H1 (cell line): Measurements from ENCODE around the gene PKP1. TPM values are rescaled to one million over a fixed set of nuclear protein-coding genes. Genes with fewer than 3 reads are reported as not detected.

ENCODE experiments used
- CTCF ChIA-PET: fragments of 300-600 bp; sonication (Branson Sonifier 250); formaldehyde crosslinking; loops from one replicate; lab custom pipeline; 2021; ENCODE audit not compliant: partially characterized antibody; lab: Charles Lee
- POLR2A ChIA-PET: fragments of 300-600 bp; sonication (Branson Sonifier 250); formaldehyde crosslinking; loops from one replicate; lab custom pipeline; 2021; ENCODE audit warnings: inconsistent platforms; ENCODE audit not compliant: partially characterized antibody; lab: Charles Lee
- DNase-seq, 2 experiments: peaks; one replicate each; pipeline versions ENCODE4 v3.0.0 to v3.0.0-alpha.2; 2010 to 2022; ENCODE audit warnings: low spot score in 2 of 2, low read depth in 1 of 2, mixed read lengths in 1 of 2
- FAIRE-seq: peaks from 2 replicates; lab custom pipeline; 2011; peaks lifted over from hg19 to GRCh38; lab: Jason Lieb, UNC
- H2AFZ ChIP-seq: 2 replicates; pipeline ENCODE4 v1.8.1; 2012; ENCODE audit warnings: low read length, inconsistent platforms
- H2AK5ac ChIP-seq: 2 replicates; pipeline ENCODE4 v1.6.1; 2013; ENCODE audit warnings: low read depth, low read length
- H2BK120ac ChIP-seq: replicated peaks from 2 replicates; pipeline ENCODE3; 2013; ENCODE audit warnings: low read depth, low read length, inconsistent platforms
- H2BK12ac ChIP-seq: 2 replicates; pipeline ENCODE4 v1.6.1; 2013; ENCODE audit warnings: low read depth, low read length
- H2BK15ac ChIP-seq: 2 replicates; pipeline ENCODE4 v1.6.1; 2013; ENCODE audit warnings: low read length
- H2BK20ac ChIP-seq: 2 replicates; pipeline ENCODE4 v1.6.1; 2013; ENCODE audit warnings: low read length
- H2BK5ac ChIP-seq: 2 replicates; pipeline ENCODE4 v1.6.1; 2013; ENCODE audit warnings: low read depth, low read length
- H3K14ac ChIP-seq: 2 replicates; pipeline ENCODE4 v1.6.1; 2013; ENCODE audit warnings: inconsistent platforms; ENCODE audit not compliant: insufficient read length
- H3K18ac ChIP-seq: 2 replicates; pipeline ENCODE4 v1.6.1; 2013; ENCODE audit warnings: low read length; ENCODE audit errors: extremely low read depth
- H3K23ac ChIP-seq: 2 replicates; pipeline ENCODE4 v1.6.1; 2013; ENCODE audit warnings: inconsistent platforms; ENCODE audit not compliant: insufficient read length
- H3K23me2 ChIP-seq: 2 replicates; pipeline ENCODE4 v1.6.1; 2013; ENCODE audit warnings: low read depth, low read length
- H3K27ac ChIP-seq: 2 replicates; pipeline ENCODE4 v1.6.1; 2011; ENCODE audit warnings: low read depth, low read length, inconsistent platforms
- H3K27me3 ChIP-seq, 4 experiments: replicated peaks in 1 of 4; 1 replicate in 1 of 4; 2 replicates in 3 of 4; pipeline versions ENCODE4 v1.6.1 to v1.8.1; 2011 to 2013; ENCODE audit warnings: low read length in 3 of 4, mild to moderate bottlenecking in 3 of 4, inconsistent platforms in 2 of 4, mixed read lengths in 2 of 4, moderate library complexity in 1 of 4; ENCODE audit not compliant: control insufficient read depth in 3 of 4, insufficient read depth in 3 of 4; ENCODE audit errors: extremely low read depth in 1 of 4
- H3K36me3 ChIP-seq, 4 experiments: 2 replicates each; pipeline versions ENCODE4 v1.6.1 to v1.8.1; 2011 to 2013; ENCODE audit warnings: mild to moderate bottlenecking in 4 of 4, low read length in 3 of 4, moderate library complexity in 2 of 4, control low read depth in 1 of 4, inconsistent platforms in 1 of 4; ENCODE audit not compliant: insufficient read depth in 4 of 4, control insufficient read depth in 2 of 4
- H3K4ac ChIP-seq: replicated peaks from 2 replicates; pipeline ENCODE3; 2013; ENCODE audit warnings: low read length, low read depth, mixed read lengths, inconsistent platforms; ENCODE audit not compliant: insufficient read length
- H3K4me1 ChIP-seq, 4 experiments: replicated peaks in 1 of 4; 1 replicate in 1 of 4; 2 replicates in 3 of 4; pipeline versions ENCODE4 v1.6.1 to v1.8.1; 2011 to 2013; ENCODE audit warnings: low read length in 3 of 4, inconsistent platforms in 2 of 4, mixed read lengths in 1 of 4; ENCODE audit not compliant: insufficient read depth in 4 of 4, control insufficient read depth in 3 of 4
- H3K4me2 ChIP-seq, 2 experiments: 2 replicates each; pipeline versions ENCODE4 v1.6.1 to v1.8.1; 2011 to 2013; ENCODE audit warnings: low read depth in 2 of 2, low read length in 2 of 2, control low read depth in 1 of 2, inconsistent platforms in 1 of 2, mild to moderate bottlenecking in 1 of 2; ENCODE audit not compliant: insufficient read depth in 1 of 2
- H3K4me3 ChIP-seq, 4 experiments: fragments of 200-600, 300-600 bp in 1 of 4; sonication (generic), shearing (Covaris generic), sonication (Bioruptor Twin) in 1 of 4; 2 replicates each; pipeline versions ENCODE4 v1.5.1 to v1.8.1; 2011 to 2016; ENCODE audit warnings: low read length in 4 of 4, low read depth in 3 of 4, control low read depth in 2 of 4, inconsistent platforms in 2 of 4, mild to moderate bottlenecking in 2 of 4, mixed read lengths in 1 of 4, moderate library complexity in 1 of 4; ENCODE audit not compliant: insufficient read depth in 2 of 4; ENCODE audit errors: extremely low read depth in 1 of 4
- H3K56ac ChIP-seq: replicated peaks from 2 replicates; pipeline ENCODE3; 2013; ENCODE audit warnings: low read depth, mild to moderate bottlenecking, mixed read lengths, low read length, inconsistent platforms; ENCODE audit not compliant: insufficient read length
- H3K79me1 ChIP-seq: 2 replicates; pipeline ENCODE4 v1.6.1; 2013; ENCODE audit warnings: low read depth, low read length, control low read depth
- H3K79me2 ChIP-seq, 2 experiments: 2 replicates each; pipeline versions ENCODE4 v1.6.1 to v1.8.1; 2012 to 2013; ENCODE audit warnings: low read length in 2 of 2, mild to moderate bottlenecking in 2 of 2, inconsistent platforms in 1 of 2; ENCODE audit not compliant: insufficient read depth in 2 of 2, control insufficient read depth in 1 of 2
- H3K9ac ChIP-seq, 4 experiments: replicated peaks in 1 of 4; 1 replicate in 1 of 4; 2 replicates in 3 of 4; pipeline versions ENCODE4 v1.6.1 to v1.8.1; 2011 to 2013; ENCODE audit warnings: low read depth in 3 of 4, low read length in 3 of 4, control low read depth in 2 of 4, mild to moderate bottlenecking in 2 of 4, moderate library complexity in 2 of 4, inconsistent platforms in 1 of 4; ENCODE audit errors: extremely low read depth in 1 of 4
- H3K9me3 ChIP-seq, 2 experiments: 2 replicates each; pipeline versions ENCODE4 v1.6.1 to v1.8.1; 2012 to 2013; ENCODE audit warnings: mild to moderate bottlenecking in 2 of 2, moderate library complexity in 2 of 2, control low read depth in 1 of 2, inconsistent platforms in 1 of 2, low read depth in 1 of 2, low read length in 1 of 2, mixed read lengths in 1 of 2; ENCODE audit not compliant: insufficient read depth in 2 of 2
- H4K20me1 ChIP-seq, 2 experiments: replicated peaks in 1 of 2; 2 replicates each; pipeline versions ENCODE3 to v1.8.1; 2011 to 2013; ENCODE audit warnings: inconsistent platforms in 2 of 2, low read length in 2 of 2, mild to moderate bottlenecking in 1 of 2; ENCODE audit not compliant: insufficient read depth in 2 of 2, control insufficient read depth in 1 of 2
- H4K5ac ChIP-seq: 2 replicates; pipeline ENCODE4 v1.6.1; 2013; ENCODE audit warnings: low read length, low read depth, mixed read lengths, inconsistent platforms; ENCODE audit not compliant: insufficient read length
- H4K8ac ChIP-seq: 2 replicates; pipeline ENCODE4 v1.8.0; 2013; ENCODE audit warnings: mild to moderate bottlenecking, moderate library complexity, low read length, inconsistent platforms; ENCODE audit not compliant: insufficient read depth; ENCODE audit errors: extremely low read depth
- H4K91ac ChIP-seq: replicated peaks from 2 replicates; pipeline ENCODE3; 2013; ENCODE audit warnings: low read length, mixed read lengths, inconsistent platforms; ENCODE audit not compliant: insufficient read length
- POLR2A ChIP-seq, 2 experiments: IDR thresholded peaks; 1 replicate in 1 of 2; 2 replicates in 1 of 2; pipeline ENCODE4 v1.6.1; 2011; ENCODE audit warnings: low read depth in 2 of 2, low read length in 2 of 2, mild to moderate bottlenecking in 2 of 2; ENCODE audit errors: control extremely low read depth in 1 of 2
- TAF1 ChIP-seq: IDR thresholded peaks from 2 replicates; pipeline ENCODE4 v1.6.1; 2011; ENCODE audit warnings: mild to moderate bottlenecking, low read depth, low read length
- WGBS, 2 experiments: shearing (Covaris generic) in 1 of 2; methylation state at CpG; one replicate each; pipeline versions ENCODE4 v1.1.6 to v1.1.7; 2013 to 2015; ENCODE audit warnings: low lambda C conversion rate in 2 of 2, mixed read lengths in 2 of 2, inconsistent platforms in 1 of 2, low coverage in 1 of 2, missing lambda C conversion rate in 1 of 2; ENCODE audit not compliant: insufficient replicate concordance in 2 of 2, insufficient coverage in 1 of 2, insufficient read length in 1 of 2; ENCODE audit errors: extremely low coverage in 1 of 2, missing lambda C conversion rate in 1 of 2; 5-methylcytosine and 5-hydroxymethylcytosine counted together
- polyA plus RNA-seq, 7 experiments: library from polyadenylated mRNA; depleted of rRNA in 3 of 7; stranded (reverse) in 5 of 7; unstranded in 2 of 7; fragments of >200 nt in 5 of 7; fragments of 200-250 nt in 2 of 7; gene quantifications; 1 replicate in 5 of 7; 2 replicates in 1 of 7; 4 replicates in 1 of 7; pipeline versions ENCODE4 v1.2.1 to v1.2.3, GENCODE V29; 2011 to 2013; ENCODE audit warnings: missing spikeins in 2 of 7, mixed read lengths in 2 of 7
- total RNA-seq: library from RNA; stranded (reverse); fragmentation: NEBNext Ultra II Directional; extraction: Animal tissue kit (Norgen Biotek cat#: 25700); gene quantifications from 2 replicates; pipeline ENCODE4 v1.2.1, GENCODE V29; 2021

PKP1 gene
- total and polyA plus RNA-seq, 2 of the 8 experiments (the other 6 are each of a cell fraction or from before 2014, with no cell fraction given) = 0.21 to 0.95 TPM

- Histone ChIP-seq H3K14ac (no peak overlapping the region), H3K4me2 (no peak overlapping the region), H3K79me2 (no peaks in the 10 kb centered on the region), H3K56ac (no peak overlapping the region), H3K9me3 (no peaks in the 10 kb centered on the region), H3K27ac (no peak overlapping the region), H2BK15ac (0 out of 2 replicates have a peak overlapping the region, but pooled peaks have one; percentile 63), H3K9ac (no peak overlapping the region), H2AK5ac (no peak overlapping the region), H3K4me1 (peaks cover 9 to 38% (median 27%) of the 10 kb centered on the region in 4 experiments), H3K23ac (no peak overlapping the region), H3K27me3 (no peaks in the 10 kb centered on the region), H3K18ac (0 out of 2 replicates have a peak overlapping the region, but pooled peaks have one; percentile 68), H3K23me2 (peaks cover 2% of the 10 kb centered on the region; the same call in 1 of the 2 replicates), H2BK12ac (peak overlapping the region; percentile 95; the same call in 1 of the 2 replicates), H2BK5ac (peak overlapping the region; percentile 38; the same call in 1 of the 2 replicates), H2BK120ac (no peak overlapping the region), H4K20me1 (no peaks in the 10 kb centered on the region), H4K5ac (no peak overlapping the region), H2BK20ac (peak overlapping the region; percentile 96; the same call in 1 of the 2 replicates), H3K79me1 (no peaks in the 10 kb centered on the region; the same call in 1 of the 2 replicates), H3K4me3 (no peak overlapping the region), H3K4ac (no peak overlapping the region), H2AFZ (no peak overlapping the region), H3K36me3 (no peaks in the 10 kb centered on the region), H4K8ac (no peak overlapping the region), H4K91ac (no peak overlapping the region)
- ChIA-PET POLR2A (interaction anchor here (0.6 to 1.3 kb wide), 5 partner anchors 17 to 1363 kb away, joined by 3 to 5 read pairs (median 3); no protein-coding TSS in a partner anchor), CTCF (interaction anchor here (0.6 to 17.6 kb wide), 7 partner anchors 12 to 131 kb away, joined by 3 to 371 read pairs (median 26); partner anchors contain the start of gene LAD1)
- no peak for DNase-seq
- TF ChIP-seq POLR2A (IDR thresholded peaks at IDR 0.05; ENCODE audit: control extremely low read depth in 1 of 2, low read depth in 2 of 2, low read length in 2 of 2) = 0 out of 3 replicates have a peak, but pooled peaks of 1 of the 2 experiments have one; percentile 6
- no peak for TF ChIP-seq TAF1
- FAIRE-seq = no peak
- 96% methylated on average over 6 of the region's 6 CpGs; no CpG with 5 or more reads in 1 of the 2 experiments for WGBS, 2 experiments
These were observed 95.5 kb downstream of the PKP1 start for GRCh38 chr1:201378804-201379203.
